ENCODE results near the gene SDCCAG8. TPM values are rescaled to one million over a fixed set of nuclear protein-coding genes. Genes with fewer than 3 reads are reported as not detected.

The SDCCAG8 gene
- total RNA-seq, 1 experiment from 2014 or later = 194 TPM

DNA sequence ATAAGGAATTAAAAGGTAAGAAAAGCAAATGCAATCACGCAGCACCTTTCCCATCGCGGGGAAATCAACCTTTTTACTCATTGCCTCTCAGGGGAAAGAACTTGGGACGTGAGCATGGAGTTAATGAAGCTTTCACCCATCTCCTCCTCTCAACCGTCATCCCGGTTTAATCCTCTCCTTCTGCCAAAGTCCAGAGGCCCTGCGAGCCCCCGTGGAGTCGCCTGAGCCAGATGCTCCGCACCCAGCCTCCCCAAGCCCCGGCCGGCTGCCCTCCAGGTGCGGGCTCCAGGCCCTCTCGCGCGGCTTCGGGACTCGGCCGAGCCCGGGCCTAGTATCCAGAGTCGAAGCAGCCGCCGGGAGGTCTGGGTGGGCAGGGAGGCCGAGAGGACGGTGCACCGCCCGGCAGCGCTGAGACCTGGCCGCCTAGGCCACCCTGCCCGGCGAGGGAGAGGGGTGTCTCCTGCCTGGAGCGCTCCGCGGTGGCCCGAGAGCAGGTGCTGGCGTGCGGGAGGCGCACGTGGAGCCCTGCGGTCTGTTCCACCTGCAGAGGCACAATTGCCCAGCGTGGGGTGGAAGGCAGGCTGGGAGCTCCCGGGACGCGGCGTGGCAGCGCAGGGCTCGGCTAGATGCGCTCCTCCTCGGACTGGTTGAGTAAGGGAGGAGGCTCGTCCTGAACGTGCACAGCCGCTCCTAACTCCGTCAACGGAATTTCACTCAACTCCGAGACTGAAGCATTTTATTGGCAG, 218.5 kb downstream of the SDCCAG8 start:
- no TSS peak for BruUV-seq (replicated peaks)
- Histone ChIP-seq H3K27ac (ENCODE audit: low read length) (no peak overlapping the region), H3K9me2 (replicated peaks; ENCODE audit: low read length) (no peaks in the 10 kb centered on the region), H3K4me1 (ENCODE audit: insufficient read depth, low read length) (no peaks in the 10 kb centered on the region), H3F3A (ENCODE audit: low read length, unreplicated experiment) (no peaks in the 10 kb centered on the region), H2AFZ (ENCODE audit: low read length) (no peak overlapping the region), H3K9ac (ENCODE audit: low read length) (no peak overlapping the region), H3K27me3 (ENCODE audit: low read length) (no peaks in the 10 kb centered on the region), H3K36me3 (ENCODE audit: low read depth, low read length) (no peaks in the 10 kb centered on the region), H3K79me2 (ENCODE audit: low read length) (no peaks in the 10 kb centered on the region), H4K20me1 (ENCODE audit: low read length) (no peaks in the 10 kb centered on the region), H3K4me3 (ENCODE audit: low read length) (no peak overlapping the region), H3K9me3 (ENCODE audit: low read length) (no peaks in the 10 kb centered on the region), H3K4me2 (ENCODE audit: low read length) (no peak overlapping the region)
- ChIA-PET POLR2A (ENCODE audit: unreplicated experiment) (no interaction called here), CTCF (no interaction called here)
- no peak for ATAC-seq
- no peak for DNase-seq
- intact Hi-C loops (cut with micrococcal nuclease) = no loop called here
- no peak for TF ChIP-seq EZH2phosphoT487 (IDR thresholded peaks at IDR 0.05; ENCODE audit: borderline replicate concordance, low read length)
- TF ChIP-seq EZH2 (IDR thresholded peaks at IDR 0.05; ENCODE audit: low read length, unreplicated experiment) = no peak
- TF ChIP-seq, protein P1, sequence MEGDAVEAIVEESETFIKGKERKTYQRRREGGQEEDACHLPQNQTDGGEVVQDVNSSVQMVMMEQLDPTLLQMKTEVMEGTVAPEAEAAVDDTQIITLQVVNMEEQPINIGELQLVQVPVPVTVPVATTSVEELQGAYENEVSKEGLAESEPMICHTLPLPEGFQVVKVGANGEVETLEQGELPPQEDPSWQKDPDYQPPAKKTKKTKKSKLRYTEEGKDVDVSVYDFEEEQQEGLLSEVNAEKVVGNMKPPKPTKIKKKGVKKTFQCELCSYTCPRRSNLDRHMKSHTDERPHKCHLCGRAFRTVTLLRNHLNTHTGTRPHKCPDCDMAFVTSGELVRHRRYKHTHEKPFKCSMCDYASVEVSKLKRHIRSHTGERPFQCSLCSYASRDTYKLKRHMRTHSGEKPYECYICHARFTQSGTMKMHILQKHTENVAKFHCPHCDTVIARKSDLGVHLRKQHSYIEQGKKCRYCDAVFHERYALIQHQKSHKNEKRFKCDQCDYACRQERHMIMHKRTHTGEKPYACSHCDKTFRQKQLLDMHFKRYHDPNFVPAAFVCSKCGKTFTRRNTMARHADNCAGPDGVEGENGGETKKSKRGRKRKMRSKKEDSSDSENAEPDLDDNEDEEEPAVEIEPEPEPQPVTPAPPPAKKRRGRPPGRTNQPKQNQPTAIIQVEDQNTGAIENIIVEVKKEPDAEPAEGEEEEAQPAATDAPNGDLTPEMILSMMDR (conservative IDR thresholded peaks at IDR 0.05; ENCODE audit: low read depth, low read length) = no peak

DNA sequence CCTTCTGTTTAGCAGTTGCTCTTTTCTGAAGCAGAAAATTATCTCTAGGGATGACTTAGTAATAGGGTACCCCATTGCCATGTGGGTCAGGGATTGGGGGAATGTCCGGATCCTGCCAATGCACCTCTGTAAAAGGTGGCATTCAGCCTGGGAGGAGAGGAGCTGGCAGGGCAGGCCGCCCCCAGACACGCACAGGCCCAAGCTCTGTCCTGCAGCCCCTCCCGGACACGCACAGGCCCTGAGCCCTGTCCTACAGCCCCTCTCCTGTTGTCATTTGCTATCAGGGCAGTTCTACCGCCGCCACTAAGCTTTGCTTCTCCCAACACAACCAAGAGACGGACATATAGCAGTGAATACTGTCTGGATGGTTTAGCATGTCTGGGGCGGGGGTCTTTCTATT, 219.1 kb downstream of the SDCCAG8 start:
- Histone ChIP-seq H3K79me2 (ENCODE audit: low read length) (no peaks in the 10 kb centered on the region), H3K9ac (ENCODE audit: low read length) (no peak overlapping the region), H3K4me3 (ENCODE audit: low read length) (no peak overlapping the region), H3K9me3 (ENCODE audit: low read length) (no peaks in the 10 kb centered on the region), H3F3A (ENCODE audit: low read length, unreplicated experiment) (no peaks in the 10 kb centered on the region), H3K36me3 (ENCODE audit: low read depth, low read length) (no peaks in the 10 kb centered on the region), H3K27ac (ENCODE audit: low read length) (no peak overlapping the region), H3K4me1 (ENCODE audit: insufficient read depth, low read length) (no peaks in the 10 kb centered on the region), H3K4me2 (ENCODE audit: low read length) (no peak overlapping the region), H3K9me2 (replicated peaks; ENCODE audit: low read length) (no peaks in the 10 kb centered on the region), H4K20me1 (ENCODE audit: low read length) (no peaks in the 10 kb centered on the region), H2AFZ (ENCODE audit: low read length) (no peak overlapping the region), H3K27me3 (ENCODE audit: low read length) (no peaks in the 10 kb centered on the region)
- ATAC-seq (no peak), DNase-seq (no peak)
- CTCF ChIA-PET = no interaction called here
- BruUV-seq (replicated peaks) = no TSS peak
- TF ChIP-seq, protein P1 (conservative IDR thresholded peaks at IDR 0.05; ENCODE audit: low read depth, low read length) = no peak
- TF ChIP-seq EZH2 (IDR thresholded peaks at IDR 0.05; ENCODE audit: low read length, unreplicated experiment) = no peak
- TF ChIP-seq EZH2phosphoT487 (IDR thresholded peaks at IDR 0.05; ENCODE audit: borderline replicate concordance, low read length) = no peak
- intact Hi-C loops (cut with micrococcal nuclease) = no loop called here
- POLR2A ChIA-PET (ENCODE audit: unreplicated experiment) = no interaction called here

DNA sequence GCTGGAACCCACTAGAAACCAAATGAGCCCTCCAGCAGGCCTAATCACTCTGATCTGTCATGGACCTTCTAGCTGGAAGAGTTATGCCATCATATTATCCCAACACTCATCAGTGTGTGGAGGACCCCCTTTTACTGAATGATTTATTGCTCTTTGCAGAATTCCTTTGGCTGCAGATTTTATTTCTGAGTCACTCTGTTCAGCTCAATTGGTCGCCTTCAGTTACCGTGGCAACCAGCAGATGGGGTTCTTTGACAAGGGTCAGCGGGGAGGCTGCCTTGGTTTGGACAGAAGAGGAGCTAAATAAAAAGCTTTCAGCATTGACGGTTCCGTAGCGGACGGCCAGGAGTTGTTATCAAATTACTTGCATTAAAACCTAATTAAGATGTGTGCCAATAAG, 220.1 kb downstream of the SDCCAG8 start:
- no peak overlapping the region for H3K9ac ChIP-seq (ENCODE audit: low read length)
- no peak overlapping the region for H3K4me3 ChIP-seq (ENCODE audit: low read length)
- H3F3A ChIP-seq (ENCODE audit: low read length, unreplicated experiment) = no peaks in the 10 kb centered on the region
- no TSS peak for BruUV-seq (replicated peaks)
- intact Hi-C loops (cut with micrococcal nuclease) = no loop called here
- H4K20me1 ChIP-seq (ENCODE audit: low read length) = no peaks in the 10 kb centered on the region
- H3K27ac ChIP-seq (ENCODE audit: low read length) = no peak overlapping the region
- H3K4me1 ChIP-seq (ENCODE audit: insufficient read depth, low read length) = no peaks in the 10 kb centered on the region
- no peaks in the 10 kb centered on the region for H3K79me2 ChIP-seq (ENCODE audit: low read length)
- ChIA-PET POLR2A (ENCODE audit: unreplicated experiment) (no interaction called here), CTCF (no interaction called here)
- no peaks in the 10 kb centered on the region for H3K9me2 ChIP-seq (replicated peaks; ENCODE audit: low read length)
- no peak for TF ChIP-seq EZH2phosphoT487 (IDR thresholded peaks at IDR 0.05; ENCODE audit: borderline replicate concordance, low read length)
- no peak for TF ChIP-seq EZH2 (IDR thresholded peaks at IDR 0.05; ENCODE audit: low read length, unreplicated experiment)
- TF ChIP-seq, protein P1 (conservative IDR thresholded peaks at IDR 0.05; ENCODE audit: low read depth, low read length) = peak; percentile 42; the same call in 1 of the 2 replicates
- H3K9me3 ChIP-seq (ENCODE audit: low read length) = no peaks in the 10 kb centered on the region
- peak; percentile 16 for DNase-seq
- no peak overlapping the region for H3K4me2 ChIP-seq (ENCODE audit: low read length)
- no peaks in the 10 kb centered on the region for H3K27me3 ChIP-seq (ENCODE audit: low read length)
- no peak overlapping the region for H2AFZ ChIP-seq (ENCODE audit: low read length)
- ATAC-seq = no peak
- H3K36me3 ChIP-seq (ENCODE audit: low read depth, low read length) = no peaks in the 10 kb centered on the region
